ENCODE data around the gene DOCK1.

DNA sequence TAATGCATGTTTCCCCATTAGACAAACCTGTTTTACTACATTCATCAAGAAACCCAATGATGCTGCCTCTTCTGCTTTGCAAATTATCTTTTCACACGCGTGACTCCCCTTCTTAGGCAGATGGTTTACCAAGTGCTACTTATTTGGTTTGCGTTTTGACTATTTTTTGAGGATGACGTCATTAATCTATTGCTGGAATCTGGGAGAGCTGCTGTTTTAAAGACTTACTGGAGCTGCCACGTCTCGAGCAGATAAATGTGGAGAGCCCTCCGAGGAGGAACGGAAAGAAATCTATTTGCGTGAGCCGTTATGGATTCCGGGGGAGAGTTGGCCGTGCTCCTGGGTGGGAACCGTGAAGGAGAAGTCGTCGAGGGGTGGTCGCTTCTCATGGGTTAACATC lies 271.4 kb downstream of the DOCK1 start:
- TF ChIP-seq, protein P1, sequence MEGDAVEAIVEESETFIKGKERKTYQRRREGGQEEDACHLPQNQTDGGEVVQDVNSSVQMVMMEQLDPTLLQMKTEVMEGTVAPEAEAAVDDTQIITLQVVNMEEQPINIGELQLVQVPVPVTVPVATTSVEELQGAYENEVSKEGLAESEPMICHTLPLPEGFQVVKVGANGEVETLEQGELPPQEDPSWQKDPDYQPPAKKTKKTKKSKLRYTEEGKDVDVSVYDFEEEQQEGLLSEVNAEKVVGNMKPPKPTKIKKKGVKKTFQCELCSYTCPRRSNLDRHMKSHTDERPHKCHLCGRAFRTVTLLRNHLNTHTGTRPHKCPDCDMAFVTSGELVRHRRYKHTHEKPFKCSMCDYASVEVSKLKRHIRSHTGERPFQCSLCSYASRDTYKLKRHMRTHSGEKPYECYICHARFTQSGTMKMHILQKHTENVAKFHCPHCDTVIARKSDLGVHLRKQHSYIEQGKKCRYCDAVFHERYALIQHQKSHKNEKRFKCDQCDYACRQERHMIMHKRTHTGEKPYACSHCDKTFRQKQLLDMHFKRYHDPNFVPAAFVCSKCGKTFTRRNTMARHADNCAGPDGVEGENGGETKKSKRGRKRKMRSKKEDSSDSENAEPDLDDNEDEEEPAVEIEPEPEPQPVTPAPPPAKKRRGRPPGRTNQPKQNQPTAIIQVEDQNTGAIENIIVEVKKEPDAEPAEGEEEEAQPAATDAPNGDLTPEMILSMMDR (conservative IDR thresholded peaks at IDR 0.05): no peak
- TF ChIP-seq ZFX (IDR thresholded peaks at IDR 0.05): no peak

All from C4-2B (cell line).